ENCODE data around the gene SMARCD1. TPM values are rescaled to one million over a fixed set of nuclear protein-coding genes. Genes with fewer than 3 reads are reported as not detected.

SMARCD1 gene
- total and polyA plus RNA-seq, 9 of the 15 experiments (the other 6 are each of a cell fraction or from before 2014, with no cell fraction given), result 0.86 to 91.7 (median 48.0) TPM

DNA sequence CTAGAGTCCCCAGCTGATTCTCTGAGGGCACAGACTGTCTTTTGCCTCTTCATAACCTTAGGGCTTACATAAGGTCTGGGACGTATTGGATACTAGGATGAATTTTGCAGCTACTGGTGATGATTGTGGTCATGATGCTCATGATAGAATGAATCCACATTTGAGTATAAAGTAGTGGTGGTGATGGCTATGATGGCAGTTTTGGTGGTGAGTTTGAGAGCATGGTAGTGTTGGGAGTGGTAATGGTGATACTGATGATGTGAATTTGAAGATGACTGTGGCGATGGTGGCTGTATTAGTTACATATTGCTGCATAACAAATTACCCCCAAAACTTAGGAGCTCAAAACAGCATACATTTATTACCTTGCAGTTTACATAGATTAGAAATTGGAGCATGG is 41.8 kb upstream of the SMARCD1 start (continued):
- no peak for TF ChIP-seq ZNF518B (CRISPR knock-in tag; IDR thresholded peaks at IDR 0.05)
- TF ChIP-seq PTBP1 (IDR thresholded peaks at IDR 0.05; ENCODE audit: low read depth, low read length), result no peak
- no peak for TF ChIP-seq SRSF1 (IDR thresholded peaks at IDR 0.05; ENCODE audit: low read depth, low read length)
- no peak for TF ChIP-seq NCOA4 (IDR thresholded peaks at IDR 0.05; ENCODE audit: partially characterized antibody)
- TF ChIP-seq, protein P1, sequence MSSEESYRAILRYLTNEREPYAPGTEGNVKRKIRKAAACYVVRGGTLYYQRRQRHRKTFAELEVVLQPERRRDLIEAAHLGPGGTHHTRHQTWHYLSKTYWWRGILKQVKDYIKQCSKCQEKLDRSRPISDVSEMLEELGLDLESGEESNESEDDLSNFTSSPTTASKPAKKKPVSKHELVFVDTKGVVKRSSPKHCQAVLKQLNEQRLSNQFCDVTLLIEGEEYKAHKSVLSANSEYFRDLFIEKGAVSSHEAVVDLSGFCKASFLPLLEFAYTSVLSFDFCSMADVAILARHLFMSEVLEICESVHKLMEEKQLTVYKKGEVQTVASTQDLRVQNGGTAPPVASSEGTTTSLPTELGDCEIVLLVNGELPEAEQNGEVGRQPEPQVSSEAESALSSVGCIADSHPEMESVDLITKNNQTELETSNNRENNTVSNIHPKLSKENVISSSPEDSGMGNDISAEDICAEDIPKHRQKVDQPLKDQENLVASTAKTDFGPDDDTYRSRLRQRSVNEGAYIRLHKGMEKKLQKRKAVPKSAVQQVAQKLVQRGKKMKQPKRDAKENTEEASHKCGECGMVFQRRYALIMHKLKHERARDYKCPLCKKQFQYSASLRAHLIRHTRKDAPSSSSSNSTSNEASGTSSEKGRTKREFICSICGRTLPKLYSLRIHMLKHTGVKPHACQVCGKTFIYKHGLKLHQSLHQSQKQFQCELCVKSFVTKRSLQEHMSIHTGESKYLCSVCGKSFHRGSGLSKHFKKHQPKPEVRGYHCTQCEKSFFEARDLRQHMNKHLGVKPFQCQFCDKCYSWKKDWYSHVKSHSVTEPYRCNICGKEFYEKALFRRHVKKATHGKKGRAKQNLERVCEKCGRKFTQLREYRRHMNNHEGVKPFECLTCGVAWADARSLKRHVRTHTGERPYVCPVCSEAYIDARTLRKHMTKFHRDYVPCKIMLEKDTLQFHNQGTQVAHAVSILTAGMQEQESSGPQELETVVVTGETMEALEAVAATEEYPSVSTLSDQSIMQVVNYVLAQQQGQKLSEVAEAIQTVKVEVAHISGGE (CRISPR knock-in tag; IDR thresholded peaks at IDR 0.05), result no peak

Data from K562 (cell line).